ENCODE results near the gene SNX27.

SNX27 gene

GRCh38 chr1:151705753-151706463, 94.1 kb downstream of the SNX27 start:
- DNase-seq (ENCODE audit: low read depth in 2 of 2), result no peak

GRCh38 chr1:151706464-151707415, 94.9 kb downstream of the SNX27 start:
- no peak for DNase-seq (ENCODE audit: low read depth in 2 of 2)

- DNase-seq (ENCODE audit: low read depth in 2 of 2), result no peak
These were observed 95.8 kb downstream of the SNX27 start for GRCh38 chr1:151707541-151708065.

- no peak for DNase-seq (ENCODE audit: low read depth in 2 of 2)
These were observed 97.0 kb downstream of the SNX27 start for GRCh38 chr1:151708891-151709290.

GRCh38 chr1:151710187-151710840, 98.5 kb downstream of the SNX27 start:
- DNase-seq (ENCODE audit: low read depth in 2 of 2), result no peak

GRCh38 chr1:151711044-151711800, 99.4 kb downstream of the SNX27 start:
- DNase-seq (ENCODE audit: low read depth in 2 of 2), result no peak

- no peak for DNase-seq (ENCODE audit: low read depth in 2 of 2)
These were observed 100.1 kb downstream of the SNX27 start for GRCh38 chr1:151711951-151712350.

- no peak for DNase-seq (ENCODE audit: low read depth in 2 of 2)
These were observed 101.2 kb downstream of the SNX27 start for GRCh38 chr1:151713044-151713443.

GRCh38 chr1:151713874-151714273, 102.0 kb downstream of the SNX27 start:
- no peak for DNase-seq (ENCODE audit: low read depth in 2 of 2)

GRCh38 chr1:151714820-151715725, 103.2 kb downstream of the SNX27 start:
- no peak for DNase-seq (ENCODE audit: low read depth in 2 of 2)

GRCh38 chr1:151715726-151716404, 104.0 kb downstream of the SNX27 start:
- no peak for DNase-seq (ENCODE audit: low read depth in 2 of 2)

- no peak for DNase-seq (ENCODE audit: low read depth in 2 of 2)
These were observed 104.5 kb downstream of the SNX27 start for GRCh38 chr1:151716405-151716762.

GRCh38 chr1:151716771-151717631, 105.2 kb downstream of the SNX27 start, which contains the start of gene CELF3:
Gene CELF3 (minus strand): TSS chr1:151716803. CDS start chr1:151716020, 783 bp downstream.
- no peak for DNase-seq (ENCODE audit: low read depth in 2 of 2)

GRCh38 chr1:151718011-151718431, 106.2 kb downstream of the SNX27 start:
- no peak for DNase-seq (ENCODE audit: low read depth in 2 of 2)

- DNase-seq (ENCODE audit: low read depth in 2 of 2), result no peak
These were observed 106.8 kb downstream of the SNX27 start for GRCh38 chr1:151718666-151719065.

GRCh38 chr1:151720125-151720524, 108.3 kb downstream of the SNX27 start:
- DNase-seq (ENCODE audit: low read depth in 2 of 2), result no peak

- no peak for DNase-seq (ENCODE audit: low read depth in 2 of 2)
These were observed 108.7 kb downstream of the SNX27 start for GRCh38 chr1:151720554-151720953.

GRCh38 chr1:151720974-151721787, 109.3 kb downstream of the SNX27 start, which contains the start of gene RIIAD1:
Gene RIIAD1 (plus strand): TSS chr1:151721522. CDS start chr1:151721537, 15 bp downstream.
- DNase-seq (ENCODE audit: low read depth in 2 of 2), result no peak
